HEK293T (cell line): ENCODE results near the gene IL9R.
"Not testable (repeated sequence)": the region's sequence is repeated elsewhere in the genome, so short reads cannot be mapped to it uniquely, and the experiment has no call there.

Experiments
- CTCF ChIA-PET: fragments of 350-600 bp; formaldehyde crosslinking; extraction: SDS; loops from one replicate; lab custom pipeline; 2021; ENCODE audit warnings: antibody characterized with exemption, inconsistent platforms; lab: Yijun Ruan, JAX
- POLR2A ChIA-PET: fragments of 350-600 bp; formaldehyde crosslinking; extraction: SDS; loops from one replicate; lab custom pipeline; 2020; ENCODE audit warnings: antibody characterized with exemption, inconsistent platforms; lab: Yijun Ruan, JAX
- DNase-seq: peaks from one replicate; pipeline ENCODE4 v3.0.0; 2012; ENCODE audit warnings: mixed read lengths; ENCODE audit errors: extremely low spot score
- ARNT ChIP-seq: fragments of 450-650 bp; IDR thresholded peaks from 2 replicates; pipeline ENCODE4 v1.6.1; 2017; ENCODE audit warnings: mild to moderate bottlenecking
- BHLHE40 ChIP-seq: fragments of 450-650 bp; IDR thresholded peaks from 2 replicates; pipeline ENCODE4 v1.6.1; 2016; ENCODE audit warnings: mild to moderate bottlenecking, moderate library complexity, borderline replicate concordance
- CTBP1 ChIP-seq: fragments of 450-650 bp; IDR thresholded peaks from 2 replicates; pipeline ENCODE4 v1.6.1; 2016; ENCODE audit warnings: borderline replicate concordance
- ELF4 ChIP-seq: fragments of 450-650 bp; IDR thresholded peaks from 2 replicates; pipeline ENCODE4 v1.6.1; 2017; ENCODE audit warnings: antibody characterized with exemption
- FOXA1 ChIP-seq: fragments of 450-650 bp; IDR thresholded peaks from 2 replicates; pipeline ENCODE4 v1.6.1; 2016; ENCODE audit warnings: mild to moderate bottlenecking
- FOXK2 ChIP-seq: fragments of 450-650 bp; IDR thresholded peaks from 2 replicates; pipeline ENCODE4 v1.6.1; 2016; ENCODE audit warnings: mild to moderate bottlenecking
- FOXM1 ChIP-seq: fragments of 450-650 bp; IDR thresholded peaks from 2 replicates; pipeline ENCODE4 v1.6.1; 2017; ENCODE audit warnings: mild to moderate bottlenecking, borderline replicate concordance
- HDGF ChIP-seq: fragments of 450-650 bp; IDR thresholded peaks from 2 replicates; pipeline ENCODE4 v1.6.1; 2017; ENCODE audit warnings: antibody characterized with exemption, borderline replicate concordance
- L3MBTL2 ChIP-seq: fragments of 450-650 bp; conservative IDR thresholded peaks from 2 replicates; pipeline ENCODE4 v1.6.1; 2016; ENCODE audit warnings: mild to moderate bottlenecking
- LEF1 ChIP-seq: fragments of 450-650 bp; IDR thresholded peaks from 2 replicates; pipeline ENCODE4 v1.6.1; 2017; ENCODE audit warnings: mild to moderate bottlenecking, borderline replicate concordance
- NFRKB ChIP-seq: fragments of 450-650 bp; IDR thresholded peaks from 2 replicates; pipeline ENCODE4 v1.6.1; 2016; ENCODE audit warnings: mild to moderate bottlenecking, moderate library complexity
- PKNOX1 ChIP-seq: fragments of 450-650 bp; IDR thresholded peaks from 2 replicates; pipeline ENCODE4 v1.6.1; 2016
- SP1 ChIP-seq: fragments of 450-650 bp; IDR thresholded peaks from 2 replicates; pipeline ENCODE4 v1.6.1; 2017
- SUZ12 ChIP-seq: fragments of 450-650 bp; IDR thresholded peaks from 2 replicates; pipeline ENCODE4 v1.6.1; 2016; ENCODE audit warnings: mild to moderate bottlenecking
- TARDBP ChIP-seq: fragments of 450-650 bp; IDR thresholded peaks from 2 replicates; pipeline ENCODE4 v1.6.1; 2016
- ZNF384 ChIP-seq: fragments of 450-650 bp; IDR thresholded peaks from 2 replicates; pipeline ENCODE4 v1.6.1; 2016

IL9R gene

GRCh38 chrX:155957843-155958242, 39.7 kb upstream of the IL9R start:
- CTCF ChIA-PET = no interaction called here

GRCh38 chrX:155959018-155959587, 38.4 kb upstream of the IL9R start:
- ChIA-PET POLR2A (no interaction called here), CTCF (no interaction called here)
- TF ChIP-seq ARNT (no peak), BHLHE40 (no peak), ELF4 (no peak), SP1 (no peak)
- no peak for DNase-seq

More at GRCh38 chrX:155957843-155958242, 39.7 kb upstream of the IL9R start:
- POLR2A ChIA-PET = no interaction called here
- DNase-seq = no peak
- TF ChIP-seq HDGF (no peak), L3MBTL2 (no peak), PKNOX1 (no peak), LEF1 (no peak), SUZ12 (no peak), NFRKB (no peak), TARDBP (no peak)

- ChIA-PET POLR2A (no interaction called here), CTCF (no interaction called here)
- no peak for DNase-seq
- no peak for TF ChIP-seq SUZ12
- TF ChIP-seq TARDBP = no peak
- TF ChIP-seq ELF4 = no peak
- no peak for TF ChIP-seq CTBP1
- no peak for TF ChIP-seq SP1
- no peak for TF ChIP-seq ARNT
- TF ChIP-seq PKNOX1 = no peak
- TF ChIP-seq NFRKB = no peak
- no peak for TF ChIP-seq HDGF
- TF ChIP-seq LEF1 = no peak
- no peak for TF ChIP-seq ZNF384
- no peak for TF ChIP-seq FOXA1
Observed at GRCh38 chrX:155962906-155963305, 34.6 kb upstream of the IL9R start.

- peak; percentile 58 for DNase-seq
- ChIA-PET POLR2A (no interaction called here), CTCF (no interaction called here)
Observed at GRCh38 chrX:155966876-155967275, 30.6 kb upstream of the IL9R start.

GRCh38 chrX:155967653-155968325, 29.7 kb upstream of the IL9R start:
- CTCF ChIA-PET = no interaction called here
- TF ChIP-seq FOXA1 (no peak), HDGF (no peak), PKNOX1 (no peak), ELF4 (no peak), ARNT (no peak), TARDBP (no peak), BHLHE40 (no peak)
- no peak for DNase-seq

More at GRCh38 chrX:155966876-155967275, 30.6 kb upstream of the IL9R start:
- no peak for TF ChIP-seq TARDBP
- TF ChIP-seq PKNOX1 = no peak
- no peak for TF ChIP-seq L3MBTL2
- no peak for TF ChIP-seq SP1
- no peak for TF ChIP-seq HDGF

GRCh38 chrX:155968326-155968661, 29.2 kb upstream of the IL9R start:
- no peak for DNase-seq
- TF ChIP-seq PKNOX1 (0 out of 2 replicates have a peak, but pooled peaks have one; percentile 4), ARNT (no peak), ELF4 (no peak)
- CTCF ChIA-PET = no interaction called here
- POLR2A ChIA-PET = no interaction called here

More at GRCh38 chrX:155967653-155968325, 29.7 kb upstream of the IL9R start:
- POLR2A ChIA-PET = no interaction called here

- TF ChIP-seq PKNOX1 = no peak
- TF ChIP-seq ELF4 = no peak
- no peak for TF ChIP-seq FOXM1
- TF ChIP-seq FOXA1 = no peak
- TF ChIP-seq ZNF384 = no peak
- TF ChIP-seq SP1 = no peak
- no peak for TF ChIP-seq SUZ12
- TF ChIP-seq LEF1 = no peak
- no peak for TF ChIP-seq NFRKB
- no peak for TF ChIP-seq ARNT
- no peak for TF ChIP-seq TARDBP
- no peak for TF ChIP-seq FOXK2
Observed at GRCh38 chrX:155968791-155969190, 28.7 kb upstream of the IL9R start.

GRCh38 chrX:155971658-155972057, 25.8 kb upstream of the IL9R start:
- CTCF ChIA-PET, POLR2A ChIA-PET, DNase-seq: not testable (repeated sequence)

More at GRCh38 chrX:155968791-155969190, 28.7 kb upstream of the IL9R start:
- no peak for DNase-seq
- POLR2A ChIA-PET = no interaction called here
- CTCF ChIA-PET = no interaction called here

- DNase-seq, POLR2A ChIA-PET, CTCF ChIA-PET: not testable (repeated sequence)
Observed at GRCh38 chrX:155972241-155972640, 25.3 kb upstream of the IL9R start.
